Mesendoderm (in vitro differentiated cells): Measurements from ENCODE around the gene SPTBN4.
A peak's percentile ranks its signal among the peaks of the same experiment; 100 is the strongest.
"Not testable (repeated sequence)": the region's sequence is repeated elsewhere in the genome, so short reads cannot be mapped to it uniquely, and the experiment has no call there.

Experiments
- DNase-seq: peaks from one replicate; pipeline ENCODE4 v3.0.0; 2013
- H2AK5ac ChIP-seq: 2 replicates; pipeline ENCODE4 v1.6.1; 2013; ENCODE audit warnings: low read length, inconsistent platforms
- H2BK120ac ChIP-seq: 2 replicates; pipeline ENCODE4 v1.6.1; 2013; ENCODE audit warnings: low read depth, mild to moderate bottlenecking, low read length, moderate library complexity, mixed read lengths
- H2BK15ac ChIP-seq: replicated peaks from 2 replicates; pipeline ENCODE4 v1.6.1; 2013; ENCODE audit warnings: low read depth, mild to moderate bottlenecking, moderate library complexity
- H2BK5ac ChIP-seq: 2 replicates; pipeline ENCODE4 v1.6.1; 2013; ENCODE audit warnings: low read length, inconsistent platforms
- H3K18ac ChIP-seq: 2 replicates; pipeline ENCODE4 v1.6.1; 2013; ENCODE audit warnings: mild to moderate bottlenecking, low read length, mixed read lengths
- H3K23ac ChIP-seq: one replicate; pipeline ENCODE4 v1.6.1; 2013; ENCODE audit warnings: low read length
- H3K27ac ChIP-seq: 2 replicates; pipeline ENCODE4 v1.5.1; 2013; ENCODE audit warnings: low read depth, mild to moderate bottlenecking, inconsistent platforms, low read length, moderate library complexity
- H3K27me3 ChIP-seq: 2 replicates; pipeline ENCODE4 v1.6.1; 2013; ENCODE audit warnings: low read length, control low read depth, mild to moderate bottlenecking, inconsistent platforms; ENCODE audit not compliant: insufficient read depth, poor library complexity
- H3K36me3 ChIP-seq: 2 replicates; pipeline ENCODE4 v1.6.1; 2013; ENCODE audit warnings: low read length, inconsistent platforms; ENCODE audit not compliant: control insufficient read depth, insufficient read depth
- H3K4ac ChIP-seq: one replicate; pipeline ENCODE4 v1.6.1; 2013; ENCODE audit warnings: low read depth, mild to moderate bottlenecking, low read length, moderate library complexity
- H3K4me1 ChIP-seq: 2 replicates; pipeline ENCODE4 v1.6.1; 2013; ENCODE audit warnings: low read depth, low read length, inconsistent platforms; ENCODE audit not compliant: control insufficient read depth
- H3K4me2 ChIP-seq: 2 replicates; pipeline ENCODE4 v1.6.1; 2013; ENCODE audit warnings: low read length
- H3K4me3 ChIP-seq: 2 replicates; pipeline ENCODE4 v1.5.1; 2013; ENCODE audit warnings: mild to moderate bottlenecking, low read length
- H3K56ac ChIP-seq: one replicate; pipeline ENCODE4 v1.6.1; 2013; ENCODE audit warnings: low read length
- H3K79me1 ChIP-seq: 2 replicates; pipeline ENCODE4 v1.6.1; 2013; ENCODE audit warnings: low read length, inconsistent platforms
- H3K79me2 ChIP-seq: 2 replicates; pipeline ENCODE4 v1.6.1; 2013; ENCODE audit warnings: mild to moderate bottlenecking, low read length; ENCODE audit not compliant: control insufficient read depth, insufficient read depth
- H3K9ac ChIP-seq: 2 replicates; pipeline ENCODE4 v1.6.1; 2013; ENCODE audit warnings: low read length, inconsistent platforms
- H4K5ac ChIP-seq: one replicate; pipeline ENCODE4 v1.6.1; 2013; ENCODE audit warnings: low read length
- H4K8ac ChIP-seq: one replicate; pipeline ENCODE4 v1.6.1; 2013; ENCODE audit warnings: low read depth, mild to moderate bottlenecking, control low read depth, low read length, moderate library complexity
- WGBS: extraction: QIAGEN DNeasy Blood & Tissue Kit; methylation state at CpG from one replicate; pipeline ENCODE4 v1.1.7; 2013; ENCODE audit warnings: low lambda C conversion rate, missing lambda C conversion rate; ENCODE audit not compliant: insufficient coverage; ENCODE audit errors: extremely low coverage; 5-methylcytosine and 5-hydroxymethylcytosine counted together

Gene SPTBN4

DNA sequence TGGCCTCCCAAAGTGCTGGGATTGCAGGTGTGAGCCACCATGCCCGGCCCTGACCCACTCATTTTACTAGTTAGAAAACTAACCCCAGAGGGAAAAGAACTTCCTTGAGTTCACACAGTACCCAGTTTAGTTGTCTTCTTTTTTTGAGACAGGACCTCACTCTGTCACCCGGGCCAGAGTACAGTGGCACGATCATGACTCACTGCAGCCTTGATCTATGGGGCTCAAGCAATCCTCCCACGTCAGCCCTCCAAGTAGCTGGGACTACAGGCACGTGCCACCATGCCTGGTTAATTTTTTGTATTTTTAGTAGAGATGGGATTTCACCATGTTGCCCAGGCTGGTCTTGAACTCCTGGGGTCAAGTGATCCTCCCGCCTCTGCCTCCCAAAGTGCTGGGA is 55.1 kb downstream of the SPTBN4 start:
- H3K18ac ChIP-seq, H3K36me3 ChIP-seq, H3K4me2 ChIP-seq, H3K27ac ChIP-seq, H3K56ac ChIP-seq, H2BK120ac ChIP-seq, DNase-seq, H3K79me2 ChIP-seq, H4K8ac ChIP-seq, H2BK15ac ChIP-seq, H3K4ac ChIP-seq, H3K4me3 ChIP-seq, H3K9ac ChIP-seq, H3K23ac ChIP-seq, H4K5ac ChIP-seq, H3K79me1 ChIP-seq, H2AK5ac ChIP-seq, H2BK5ac ChIP-seq, H3K4me1 ChIP-seq: not testable (repeated sequence)
- no CpG with 5 or more reads among the region's 6 CpGs for WGBS
- H3K27me3 ChIP-seq = peaks cover 17% of the 10 kb centered on the region

DNA sequence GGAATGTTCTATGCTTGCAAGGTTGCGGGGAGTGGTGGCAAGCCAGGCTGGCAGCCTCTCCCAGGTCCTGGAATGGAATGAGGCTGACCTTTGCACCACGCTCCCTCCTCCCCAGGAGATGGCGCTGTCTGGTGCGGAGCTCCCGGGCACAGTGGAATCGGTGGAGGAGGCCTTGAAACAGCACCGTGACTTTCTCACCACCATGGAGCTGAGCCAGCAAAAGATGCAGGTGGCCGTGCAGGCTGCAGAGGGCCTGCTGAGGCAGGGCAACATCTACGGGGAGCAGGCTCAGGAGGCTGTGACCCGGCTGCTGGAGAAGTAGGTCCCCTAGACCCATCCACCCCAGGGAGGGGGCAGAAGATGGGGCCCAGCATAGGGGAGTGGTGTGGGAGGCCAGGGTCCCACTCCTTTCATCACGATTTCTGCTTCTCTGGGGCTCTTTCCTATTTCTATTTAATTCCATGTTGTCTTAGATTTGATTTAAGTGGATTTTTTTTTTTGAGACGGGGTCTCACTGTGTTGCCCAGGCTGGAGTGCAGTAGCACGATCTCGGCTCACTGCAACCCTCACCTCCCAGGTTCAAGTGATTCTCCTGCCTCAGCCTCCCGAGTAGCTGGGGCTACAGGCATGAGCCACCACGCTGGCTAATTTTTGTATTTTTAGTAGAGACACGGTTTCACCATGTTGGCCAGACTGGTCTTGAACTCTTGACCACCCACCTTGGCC is 56.7 kb downstream of the SPTBN4 start:
- no peaks in the 10 kb centered on the region for H3K4me1 ChIP-seq
- no peak overlapping the region for H3K18ac ChIP-seq
- H3K36me3 ChIP-seq = no peaks in the 10 kb centered on the region
- H3K23ac ChIP-seq = no peak overlapping the region
- no CpG with 5 or more reads among the region's 17 CpGs for WGBS
- H3K27ac ChIP-seq = no peak overlapping the region
- peaks cover 15% of the 10 kb centered on the region for H3K27me3 ChIP-seq
- H3K9ac ChIP-seq = no peak overlapping the region
- no peak overlapping the region for H3K4ac ChIP-seq
- no peak overlapping the region for H3K4me2 ChIP-seq
- DNase-seq = peak; percentile 89
- H2AK5ac ChIP-seq = no peak overlapping the region
- no peak overlapping the region for H2BK5ac ChIP-seq
- no peak overlapping the region for H4K8ac ChIP-seq
- H2BK15ac ChIP-seq = no peak overlapping the region
- no peak overlapping the region for H4K5ac ChIP-seq
- no peak overlapping the region for H2BK120ac ChIP-seq
- H3K56ac ChIP-seq = no peak overlapping the region
- no peaks in the 10 kb centered on the region for H3K79me1 ChIP-seq
- H3K79me2 ChIP-seq = no peaks in the 10 kb centered on the region
- H3K4me3 ChIP-seq = no peak overlapping the region

GRCh38 chr19:40524133-40524549 is 57.3 kb downstream of the SPTBN4 start:
- Histone ChIP-seq H3K56ac (no peak overlapping the region), H2AK5ac (no peak overlapping the region), H3K79me1 (no peaks in the 10 kb centered on the region), H2BK15ac (no peak overlapping the region), H4K8ac (no peak overlapping the region), H3K36me3 (no peaks in the 10 kb centered on the region), H3K9ac (no peak overlapping the region), H2BK5ac (no peak overlapping the region), H3K4ac (no peak overlapping the region), H3K18ac (no peak overlapping the region), H3K4me3 (no peak overlapping the region), H3K79me2 (no peaks in the 10 kb centered on the region), H3K4me2 (no peak overlapping the region), H4K5ac (no peak overlapping the region), H3K27me3 (peaks cover 11% of the 10 kb centered on the region), H3K23ac (no peak overlapping the region), H3K27ac (no peak overlapping the region), H3K4me1 (no peaks in the 10 kb centered on the region), H2BK120ac (no peak overlapping the region)
- DNase-seq = no peak
- no CpG with 5 or more reads among the region's 5 CpGs for WGBS

DNA sequence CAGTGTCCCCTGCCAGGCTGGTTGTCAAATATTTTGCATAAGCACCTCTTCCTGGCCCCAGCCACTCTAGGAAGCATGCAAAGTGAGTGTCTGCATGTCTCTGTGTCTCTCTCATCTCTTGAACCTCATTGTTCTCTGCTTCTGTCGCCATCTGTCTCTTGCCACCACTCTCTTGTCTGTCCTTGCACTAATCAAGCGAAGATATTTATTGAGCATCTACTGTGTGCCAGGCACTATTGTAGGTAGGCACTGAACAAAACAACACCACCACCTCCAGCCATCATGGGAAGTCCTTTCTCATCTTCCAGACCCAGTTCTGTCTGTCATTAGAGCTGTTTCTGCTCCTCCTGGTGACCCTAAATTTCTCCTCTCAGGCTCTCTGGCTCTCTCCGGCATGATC is 57.9 kb downstream of the SPTBN4 start:
- H3K23ac ChIP-seq = no peak overlapping the region
- no peak overlapping the region for H2BK5ac ChIP-seq
- no peak overlapping the region for H4K8ac ChIP-seq
- no peak overlapping the region for H3K56ac ChIP-seq
- no peak overlapping the region for H4K5ac ChIP-seq
- H3K18ac ChIP-seq = no peak overlapping the region
- no peak overlapping the region for H3K27ac ChIP-seq
- no peak overlapping the region for H2AK5ac ChIP-seq
- no CpG with 5 or more reads among the region's 3 CpGs for WGBS
- no peak overlapping the region for H2BK15ac ChIP-seq
- H3K27me3 ChIP-seq = peaks cover 11% of the 10 kb centered on the region
- no peak overlapping the region for H3K4me2 ChIP-seq
- no peak overlapping the region for H3K4me3 ChIP-seq
- no peaks in the 10 kb centered on the region for H3K36me3 ChIP-seq
- no peak overlapping the region for H3K4ac ChIP-seq
- no peaks in the 10 kb centered on the region for H3K79me2 ChIP-seq
- no peak overlapping the region for H3K9ac ChIP-seq
- peaks cover 2% of the 10 kb centered on the region for H3K4me1 ChIP-seq
- no peaks in the 10 kb centered on the region for H3K79me1 ChIP-seq
- no peak overlapping the region for H2BK120ac ChIP-seq
- no peak for DNase-seq

DNA sequence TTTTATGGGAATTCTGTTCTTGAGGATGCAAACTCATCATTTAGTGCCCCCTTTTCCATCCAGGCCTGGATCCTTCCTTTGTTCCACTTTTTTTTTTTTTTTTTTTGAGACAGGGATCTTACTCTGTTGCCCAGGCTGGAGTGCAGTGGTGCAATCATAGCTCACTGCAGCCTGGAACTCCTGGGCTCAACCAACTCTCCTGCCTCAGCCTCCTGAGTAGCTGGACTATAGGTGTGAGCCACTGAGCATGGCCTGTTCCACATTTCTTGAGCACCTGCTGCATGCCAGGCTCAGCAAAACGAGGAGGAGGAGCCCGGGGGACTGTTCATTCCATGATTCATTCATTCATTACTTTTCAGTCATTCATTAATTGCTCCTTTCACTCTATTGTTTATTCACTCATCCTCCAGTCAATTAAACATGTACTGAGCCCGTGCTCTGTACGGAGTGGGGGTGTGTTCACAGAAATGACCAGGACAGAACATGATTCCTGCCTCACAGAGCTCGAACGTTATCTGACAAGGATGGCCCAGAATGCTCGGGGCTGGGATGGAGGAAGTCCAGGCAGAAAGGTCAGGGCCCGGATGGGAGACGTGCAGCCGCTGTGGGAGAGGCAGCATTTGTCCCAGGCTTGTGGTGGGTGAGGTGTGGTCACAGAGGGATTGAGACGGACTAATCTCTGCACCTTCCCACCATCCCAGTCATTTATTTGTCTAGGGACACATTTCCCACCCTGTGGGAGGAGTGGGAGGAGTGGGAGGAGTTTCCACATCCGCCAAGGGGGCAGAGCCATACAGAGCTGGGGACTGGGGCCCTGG is 58.6 kb downstream of the SPTBN4 start:
- Histone ChIP-seq H3K23ac (no peak overlapping the region), H3K36me3 (no peaks in the 10 kb centered on the region)
- WGBS = no CpG with 5 or more reads among the region's 12 CpGs

More for the DNA sequence above, 58.6 kb downstream of the SPTBN4 start:
- DNase-seq = no peak
- Histone ChIP-seq H3K4me1 (peaks cover 2% of the 10 kb centered on the region), H3K4me3 (no peak overlapping the region), H3K4ac (no peak overlapping the region), H3K79me1 (no peaks in the 10 kb centered on the region), H2AK5ac (no peak overlapping the region), H3K79me2 (no peaks in the 10 kb centered on the region), H2BK15ac (no peak overlapping the region), H4K5ac (no peak overlapping the region), H2BK5ac (no peak overlapping the region), H3K27ac (no peak overlapping the region), H2BK120ac (no peak overlapping the region), H3K18ac (no peak overlapping the region), H3K9ac (no peak overlapping the region), H3K56ac (no peak overlapping the region), H4K8ac (no peak overlapping the region), H3K27me3 (peaks cover 3% of the 10 kb centered on the region), H3K4me2 (no peak overlapping the region)
